Mucosa of stomach (tissue), 1 donor: ENCODE results near the gene GPATCH1.
"Not testable (repeated sequence)": the region's sequence is repeated elsewhere in the genome, so short reads cannot be mapped to it uniquely, and the experiment has no call there.

Experiments used
- H3K27me3 ChIP-seq: one replicate; pipeline ENCODE4 v1.7.0; 2013; ENCODE audit warnings: mild to moderate bottlenecking, low read length; ENCODE audit not compliant: control insufficient read depth, insufficient read depth
- H3K36me3 ChIP-seq: one replicate; pipeline ENCODE4 v1.7.0; 2013; ENCODE audit warnings: low read length; ENCODE audit not compliant: control insufficient read depth, insufficient read depth
- H3K4me1 ChIP-seq: one replicate; pipeline ENCODE4 v1.7.0; 2013; ENCODE audit warnings: mild to moderate bottlenecking, low read length; ENCODE audit not compliant: control insufficient read depth, insufficient read depth
- H3K4me3 ChIP-seq: one replicate; pipeline ENCODE4 v1.7.0; 2013; ENCODE audit warnings: low read length
- H3K9ac ChIP-seq: one replicate; pipeline ENCODE4 v1.7.0; 2013; ENCODE audit warnings: mild to moderate bottlenecking, low read length, moderate library complexity
- H3K9me3 ChIP-seq: one replicate; pipeline ENCODE4 v1.7.0; 2013; ENCODE audit warnings: mild to moderate bottlenecking, low read length, moderate library complexity; ENCODE audit not compliant: control insufficient read depth
- donor health status: Pancreatic carcinoma.

The GPATCH1 gene

GRCh38 chr19:33100894-33101644, 20.1 kb downstream of the GPATCH1 start:
- peaks cover 14% of the 10 kb centered on the region for H3K36me3 ChIP-seq
- no peak overlapping the region for H3K9ac ChIP-seq
- H3K4me1 ChIP-seq = peaks cover 19% of the 10 kb centered on the region
- H3K9me3 ChIP-seq = no peaks in the 10 kb centered on the region
- no peaks in the 10 kb centered on the region for H3K27me3 ChIP-seq
- no peak overlapping the region for H3K4me3 ChIP-seq

GRCh38 chr19:33102893-33103292, 21.9 kb downstream of the GPATCH1 start:
- Histone ChIP-seq H3K4me3 (no peak overlapping the region), H3K36me3 (peaks cover 8% of the 10 kb centered on the region), H3K4me1 (peaks cover 16% of the 10 kb centered on the region), H3K9me3 (no peaks in the 10 kb centered on the region), H3K27me3 (no peaks in the 10 kb centered on the region), H3K9ac (no peak overlapping the region)

DNA sequence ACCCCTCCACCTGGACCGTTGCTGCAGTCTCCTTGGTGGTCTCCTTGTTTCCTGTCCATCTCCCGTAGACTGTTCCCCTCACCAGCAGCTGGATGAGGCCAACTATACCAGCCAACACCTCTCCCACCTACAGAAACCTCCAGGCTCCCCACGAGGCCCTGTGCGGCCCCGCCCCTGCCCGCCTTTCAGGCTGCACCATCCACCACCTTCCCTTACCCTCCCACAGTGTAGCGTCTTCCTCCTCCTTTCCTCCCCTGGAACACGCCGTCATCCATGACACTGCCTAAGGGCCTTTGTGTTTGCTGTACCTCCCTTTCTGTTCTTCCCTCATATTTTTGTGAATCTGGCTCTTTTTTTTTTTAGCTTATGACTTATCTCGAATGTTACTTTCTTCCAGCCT, 27.2 kb downstream of the GPATCH1 start:
- no peak overlapping the region for H3K9ac ChIP-seq

DNA sequence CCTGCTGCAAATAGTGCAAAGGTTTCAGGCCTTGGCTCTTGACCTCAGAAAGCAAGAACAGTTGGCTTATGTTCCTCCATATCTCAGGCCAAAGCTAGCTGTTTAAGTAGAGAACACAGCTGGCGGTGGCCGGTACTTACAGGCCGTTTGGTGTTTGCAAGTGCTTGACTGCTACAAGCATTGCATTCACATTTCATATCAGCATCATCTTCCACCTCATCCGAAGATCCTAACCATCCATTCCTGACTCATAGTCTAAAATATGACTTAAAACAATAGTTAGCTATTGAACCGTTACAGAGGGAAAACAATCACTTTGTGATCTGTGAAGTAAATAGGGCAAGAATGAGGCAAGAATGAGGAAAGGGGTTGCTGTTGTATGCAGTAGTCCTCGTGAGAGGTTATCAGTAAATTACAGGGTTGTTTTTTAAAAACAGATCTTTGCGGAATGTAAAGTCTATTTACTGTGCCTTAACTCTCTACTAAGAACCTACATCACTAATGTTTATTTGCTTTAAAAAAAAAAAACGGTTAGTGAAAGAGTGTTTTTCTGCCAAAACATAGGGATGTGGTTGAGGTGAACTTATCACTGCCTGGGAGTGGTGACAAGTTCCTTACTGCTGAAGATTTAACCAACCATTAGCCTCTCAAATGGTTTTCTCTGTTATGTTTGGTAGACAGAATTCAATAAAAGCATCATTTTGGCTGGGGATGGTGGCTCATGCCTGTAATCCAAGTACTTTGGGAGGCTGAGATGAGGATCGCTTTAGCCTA, 29.3 kb downstream of the GPATCH1 start:
- H3K4me3 ChIP-seq = no peak overlapping the region
- no peaks in the 10 kb centered on the region for H3K27me3 ChIP-seq
- no peak overlapping the region for H3K9ac ChIP-seq
- peaks cover 5% of the 10 kb centered on the region for H3K36me3 ChIP-seq
- no peaks in the 10 kb centered on the region for H3K4me1 ChIP-seq
- H3K9me3 ChIP-seq = no peaks in the 10 kb centered on the region

More for the DNA sequence above, 27.2 kb downstream of the GPATCH1 start:
- H3K36me3 ChIP-seq = peaks cover 5% of the 10 kb centered on the region
- H3K9me3 ChIP-seq = no peaks in the 10 kb centered on the region
- H3K27me3 ChIP-seq = no peaks in the 10 kb centered on the region
- H3K4me3 ChIP-seq = no peak overlapping the region
- no peaks in the 10 kb centered on the region for H3K4me1 ChIP-seq

DNA sequence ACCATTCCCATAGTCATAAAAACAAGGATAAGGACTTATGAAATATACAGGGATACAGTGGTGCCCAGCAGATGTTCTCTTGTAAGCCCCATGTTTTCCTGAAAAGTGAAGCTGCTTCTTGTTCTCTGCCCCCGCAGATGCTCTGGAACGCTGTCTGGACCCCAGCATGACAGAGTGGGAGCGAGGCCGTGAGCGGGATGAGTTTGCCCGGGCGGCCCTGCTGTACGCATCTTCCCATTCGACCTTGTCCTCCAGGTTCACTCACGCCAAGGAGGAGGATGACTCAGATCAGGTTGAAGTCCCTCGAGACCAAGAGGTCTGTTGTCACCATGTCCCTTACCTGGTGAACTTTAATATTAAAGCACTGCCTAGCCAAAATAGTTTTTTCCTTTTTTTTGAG, 30.6 kb downstream of the GPATCH1 start:
- Histone ChIP-seq H3K27me3 (no peaks in the 10 kb centered on the region), H3K9ac (no peak overlapping the region), H3K36me3 (peaks cover 5% of the 10 kb centered on the region)

DNA sequence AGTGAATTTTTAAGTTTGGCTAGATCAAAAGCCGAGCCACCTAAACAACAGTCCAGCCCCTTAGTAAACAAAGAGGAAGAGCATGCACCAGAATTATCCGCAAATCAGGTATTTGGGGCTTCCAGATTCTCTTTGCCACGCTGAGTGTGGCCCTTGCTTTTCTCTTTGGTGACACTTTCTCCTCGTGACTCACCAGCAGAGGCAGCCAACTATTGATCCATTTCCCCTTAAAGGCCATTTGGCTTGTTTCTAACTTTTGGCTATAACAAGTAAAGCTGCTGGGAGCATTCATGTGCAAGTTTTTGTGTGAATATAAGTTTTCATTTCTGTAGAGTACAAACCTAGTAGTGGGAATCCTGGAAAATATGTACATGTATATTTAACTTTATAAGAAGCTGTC, 33.3 kb downstream of the GPATCH1 start:
- Histone ChIP-seq H3K27me3 (no peaks in the 10 kb centered on the region), H3K9me3 (no peaks in the 10 kb centered on the region), H3K4me3 (no peak overlapping the region), H3K9ac (no peak overlapping the region), H3K36me3 (no peaks in the 10 kb centered on the region), H3K4me1 (no peaks in the 10 kb centered on the region)

More for the DNA sequence above, 30.6 kb downstream of the GPATCH1 start:
- Histone ChIP-seq H3K4me3 (no peak overlapping the region), H3K9me3 (no peaks in the 10 kb centered on the region), H3K4me1 (no peaks in the 10 kb centered on the region)

- Histone ChIP-seq H3K9me3 (no peaks in the 10 kb centered on the region), H3K27me3 (no peaks in the 10 kb centered on the region), H3K9ac (no peak overlapping the region), H3K4me1 (no peaks in the 10 kb centered on the region), H3K36me3 (no peaks in the 10 kb centered on the region), H3K4me3 (no peak overlapping the region)
These were observed 36.5 kb downstream of the GPATCH1 start for GRCh38 chr19:33117501-33117900.

GRCh38 chr19:33118643-33119042, 37.7 kb downstream of the GPATCH1 start:
- Histone ChIP-seq H3K27me3 (no peaks in the 10 kb centered on the region), H3K9ac (no peak overlapping the region), H3K4me1 (no peaks in the 10 kb centered on the region), H3K4me3 (no peak overlapping the region), H3K9me3 (no peaks in the 10 kb centered on the region), H3K36me3 (no peaks in the 10 kb centered on the region)

- Histone ChIP-seq H3K9ac (no peak overlapping the region), H3K9me3 (no peaks in the 10 kb centered on the region), H3K27me3 (no peaks in the 10 kb centered on the region), H3K4me1 (no peaks in the 10 kb centered on the region), H3K36me3 (peaks cover 4% of the 10 kb centered on the region), H3K4me3 (no peak overlapping the region)
These were observed 43.5 kb downstream of the GPATCH1 start for GRCh38 chr19:33124207-33125098.

GRCh38 chr19:33125929-33126388, 45.0 kb downstream of the GPATCH1 start:
- Histone ChIP-seq H3K4me3 (no peak overlapping the region), H3K4me1 (no peaks in the 10 kb centered on the region), H3K27me3 (no peaks in the 10 kb centered on the region), H3K36me3 (peaks cover 4% of the 10 kb centered on the region), H3K9ac (no peak overlapping the region), H3K9me3 (no peaks in the 10 kb centered on the region)

DNA sequence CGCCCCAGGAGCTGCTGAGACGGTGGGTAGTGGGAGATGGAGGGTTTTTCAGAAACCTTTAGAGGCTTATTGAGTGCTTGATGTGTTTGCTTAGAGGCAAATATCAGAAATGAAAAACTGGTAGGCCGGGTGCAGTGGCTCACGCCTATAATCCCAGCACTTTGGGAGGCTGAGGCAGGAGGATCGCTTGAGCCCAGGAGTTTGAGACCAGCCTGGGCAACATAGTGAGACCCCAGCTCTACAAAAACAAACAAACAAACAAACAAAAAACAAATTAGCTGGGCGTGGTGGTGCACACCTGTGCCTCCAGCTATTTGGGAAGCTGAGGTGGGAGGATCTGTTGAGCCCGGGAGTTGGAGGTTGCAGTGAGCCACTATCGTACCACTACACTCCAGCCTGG, 45.7 kb downstream of the GPATCH1 start:
- not testable (repeated sequence) for H3K9ac ChIP-seq, H3K27me3 ChIP-seq, H3K9me3 ChIP-seq, H3K36me3 ChIP-seq, H3K4me1 ChIP-seq, H3K4me3 ChIP-seq
